ENCODE results near the gene LDAF1.

The LDAF1 gene

DNA sequence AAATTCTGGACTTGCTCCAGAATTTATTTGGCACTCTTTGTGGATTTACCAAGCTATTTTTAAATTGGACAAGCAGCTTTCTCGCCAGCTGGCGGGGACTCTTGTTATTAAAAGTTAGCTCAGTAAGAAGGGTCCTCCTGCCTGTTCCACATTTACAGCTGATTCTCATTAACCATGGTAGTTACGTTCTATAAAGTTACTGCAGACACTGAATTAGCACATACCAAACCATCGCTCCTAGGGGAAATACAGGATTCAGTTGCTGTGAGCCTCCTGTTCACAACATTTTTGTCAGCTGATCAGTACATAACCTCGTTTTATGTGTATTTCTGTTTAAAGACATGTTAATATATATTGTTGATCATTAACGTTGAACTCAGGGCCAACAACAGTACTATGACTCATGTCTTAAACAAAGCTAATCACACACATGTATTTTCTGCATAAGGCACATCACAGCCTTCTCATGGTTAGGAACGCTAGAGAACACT lies 4.2 kb downstream of the LDAF1 start:
- no peak for DNase-seq
- H3K9me3 ChIP-seq (ENCODE audit: severe bottlenecking) = no peaks in the 10 kb centered on the region
- no peak overlapping the region for H3K4me3 ChIP-seq (ENCODE audit: low read depth, low read length)
- no peaks in the 10 kb centered on the region for H3K27me3 ChIP-seq (ENCODE audit: insufficient read depth, low read depth, severe bottlenecking)
- peaks cover 30% of the 10 kb centered on the region for H3K36me3 ChIP-seq
- TF ChIP-seq, protein P1, sequence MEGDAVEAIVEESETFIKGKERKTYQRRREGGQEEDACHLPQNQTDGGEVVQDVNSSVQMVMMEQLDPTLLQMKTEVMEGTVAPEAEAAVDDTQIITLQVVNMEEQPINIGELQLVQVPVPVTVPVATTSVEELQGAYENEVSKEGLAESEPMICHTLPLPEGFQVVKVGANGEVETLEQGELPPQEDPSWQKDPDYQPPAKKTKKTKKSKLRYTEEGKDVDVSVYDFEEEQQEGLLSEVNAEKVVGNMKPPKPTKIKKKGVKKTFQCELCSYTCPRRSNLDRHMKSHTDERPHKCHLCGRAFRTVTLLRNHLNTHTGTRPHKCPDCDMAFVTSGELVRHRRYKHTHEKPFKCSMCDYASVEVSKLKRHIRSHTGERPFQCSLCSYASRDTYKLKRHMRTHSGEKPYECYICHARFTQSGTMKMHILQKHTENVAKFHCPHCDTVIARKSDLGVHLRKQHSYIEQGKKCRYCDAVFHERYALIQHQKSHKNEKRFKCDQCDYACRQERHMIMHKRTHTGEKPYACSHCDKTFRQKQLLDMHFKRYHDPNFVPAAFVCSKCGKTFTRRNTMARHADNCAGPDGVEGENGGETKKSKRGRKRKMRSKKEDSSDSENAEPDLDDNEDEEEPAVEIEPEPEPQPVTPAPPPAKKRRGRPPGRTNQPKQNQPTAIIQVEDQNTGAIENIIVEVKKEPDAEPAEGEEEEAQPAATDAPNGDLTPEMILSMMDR (IDR thresholded peaks at IDR 0.05; ENCODE audit: low read depth, low read length) = no peak
- H3K27ac ChIP-seq = no peak overlapping the region

DNA sequence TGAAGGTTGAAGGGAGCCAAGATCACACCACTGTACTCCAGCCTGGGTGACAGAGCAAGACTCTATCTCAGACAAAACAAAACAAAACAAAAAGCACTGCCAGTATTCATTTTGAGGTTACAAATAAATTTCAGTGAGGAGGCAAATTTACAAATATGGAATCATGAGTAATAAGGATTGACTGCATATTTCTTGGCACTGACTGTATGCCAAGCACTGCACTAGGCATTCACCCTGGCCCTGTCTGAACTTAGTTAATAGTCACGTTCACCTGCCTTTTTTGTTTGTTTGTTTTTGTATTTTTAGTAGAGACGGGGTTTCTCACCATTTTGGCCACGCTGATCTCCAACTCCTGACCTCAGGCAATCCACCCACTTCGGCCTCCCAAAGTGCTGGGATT lies 5.1 kb downstream of the LDAF1 start:
- no peaks in the 10 kb centered on the region for H3K27me3 ChIP-seq (ENCODE audit: insufficient read depth, low read depth, severe bottlenecking)
- no peak overlapping the region for H3K27ac ChIP-seq
- no peak for DNase-seq
- no peak overlapping the region for H3K4me3 ChIP-seq (ENCODE audit: low read depth, low read length)
- no peaks in the 10 kb centered on the region for H3K9me3 ChIP-seq (ENCODE audit: severe bottlenecking)
- TF ChIP-seq, protein P1 (IDR thresholded peaks at IDR 0.05; ENCODE audit: low read depth, low read length) = no peak
- H3K36me3 ChIP-seq = peaks cover 30% of the 10 kb centered on the region

DNA sequence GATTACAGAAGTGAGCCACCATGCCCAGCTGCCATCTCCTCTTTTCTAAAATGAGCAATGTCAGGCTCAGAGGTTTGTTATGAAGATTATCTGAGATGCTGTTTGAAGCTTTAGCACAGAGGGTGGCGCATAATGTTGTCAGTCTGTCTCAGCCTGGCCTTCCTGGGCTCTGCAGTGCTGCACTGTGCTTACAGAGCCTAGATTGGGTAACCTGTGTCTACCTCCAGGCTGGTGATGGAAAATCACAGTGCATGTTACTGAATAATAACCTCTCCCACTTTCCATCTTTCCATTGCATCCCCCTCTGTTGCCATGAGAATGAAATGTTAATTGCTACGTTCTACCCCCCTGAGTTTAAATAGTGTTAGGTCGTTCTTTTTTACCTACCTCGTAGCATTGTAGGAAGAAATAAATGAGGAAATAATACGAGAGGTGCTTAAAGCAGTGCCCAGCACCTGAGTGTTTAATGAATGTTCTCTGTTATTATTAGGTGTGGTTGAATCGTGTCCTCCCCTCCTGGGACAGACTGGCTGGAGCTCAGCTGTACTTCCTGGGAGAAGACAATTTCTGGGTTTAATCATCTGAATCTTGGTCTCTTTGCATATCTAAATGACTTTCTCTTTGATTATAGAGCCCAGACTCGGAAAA lies 6.2 kb downstream of the LDAF1 start:
- no peak for DNase-seq
- Histone ChIP-seq H3K27me3 (ENCODE audit: insufficient read depth, low read depth, severe bottlenecking) (no peaks in the 10 kb centered on the region), H3K4me3 (ENCODE audit: low read depth, low read length) (no peak overlapping the region), H3K9me3 (ENCODE audit: severe bottlenecking) (no peaks in the 10 kb centered on the region), H3K36me3 (peaks cover 30% of the 10 kb centered on the region), H3K27ac (no peak overlapping the region)
- TF ChIP-seq, protein P1 (IDR thresholded peaks at IDR 0.05; ENCODE audit: low read depth, low read length) = no peak

DNA sequence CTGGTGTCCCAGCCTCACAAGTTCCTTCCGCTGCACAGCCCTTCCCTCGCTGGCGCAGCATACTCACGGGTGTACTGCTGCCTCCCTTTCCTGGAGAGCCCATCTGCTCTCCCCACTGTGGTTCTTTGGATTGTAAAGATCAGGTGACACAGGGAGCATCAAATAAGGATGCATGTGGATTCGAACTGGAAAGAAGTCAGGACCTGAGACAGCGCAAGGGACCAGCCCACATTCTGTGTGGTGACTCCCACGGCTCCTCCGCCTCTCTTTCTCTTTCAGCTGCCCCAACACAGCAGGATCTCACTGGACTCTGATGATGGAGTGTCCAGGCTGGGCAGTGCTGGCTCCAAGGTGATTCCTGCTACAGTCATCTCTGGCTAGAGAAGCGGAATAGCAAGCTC lies 8.1 kb downstream of the LDAF1 start:
- DNase-seq = no peak
- TF ChIP-seq, protein P1 (IDR thresholded peaks at IDR 0.05; ENCODE audit: low read depth, low read length) = no peak
- H3K4me3 ChIP-seq (ENCODE audit: low read depth, low read length) = no peak overlapping the region
- H3K27me3 ChIP-seq (ENCODE audit: insufficient read depth, low read depth, severe bottlenecking) = no peaks in the 10 kb centered on the region
- no peak overlapping the region for H3K27ac ChIP-seq
- H3K9me3 ChIP-seq (ENCODE audit: severe bottlenecking) = no peaks in the 10 kb centered on the region
- peaks cover 39% of the 10 kb centered on the region for H3K36me3 ChIP-seq

DNA sequence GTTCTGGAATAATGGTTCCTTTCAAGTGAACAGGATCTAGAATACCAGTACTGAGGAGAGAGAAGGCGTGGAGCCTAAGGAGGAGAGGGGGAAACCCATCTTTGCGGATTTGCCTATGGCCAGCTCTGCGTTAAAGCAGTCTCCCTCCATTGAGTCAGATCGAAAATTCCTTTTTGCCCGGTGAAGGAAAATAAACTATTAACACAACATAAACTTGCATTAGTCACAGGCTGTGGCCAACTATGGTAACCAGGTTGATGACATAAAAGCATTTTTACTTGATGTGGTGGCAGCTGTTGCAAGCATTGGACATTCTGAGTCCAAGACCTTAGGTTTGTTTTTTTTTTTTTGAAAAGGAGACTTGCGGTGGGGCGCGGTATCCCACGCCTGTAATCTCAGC lies 8.9 kb downstream of the LDAF1 start:
- DNase-seq = no peak
- Histone ChIP-seq H3K27me3 (ENCODE audit: insufficient read depth, low read depth, severe bottlenecking) (no peaks in the 10 kb centered on the region), H3K27ac (no peak overlapping the region), H3K9me3 (ENCODE audit: severe bottlenecking) (no peaks in the 10 kb centered on the region), H3K36me3 (peaks cover 39% of the 10 kb centered on the region), H3K4me3 (ENCODE audit: low read depth, low read length) (no peak overlapping the region)
- TF ChIP-seq, protein P1 (IDR thresholded peaks at IDR 0.05; ENCODE audit: low read depth, low read length) = no peak

All from WERI-Rb-1 (cell line).